Measurements from ENCODE around the gene PTPRJ.

GRCh38 chr11:48062649-48063048, 82.3 kb downstream of the PTPRJ start:
- no peak for TF ChIP-seq EZH2 (IDR thresholded peaks at IDR 0.05; ENCODE audit: low read depth)
- TF ChIP-seq CTCF (conservative IDR thresholded peaks at IDR 0.05) = no peak

Data from PC-9 (cell line).